Ishikawa (cell line): ENCODE measurements around the gene BSG.

Experiments
- CREB1 ChIP-seq: IDR thresholded peaks from 2 replicates; pipeline ENCODE4 v1.6.1; 2012; ENCODE audit warnings: low read depth
- EGR1 ChIP-seq: IDR thresholded peaks from 2 replicates; pipeline ENCODE4 v1.6.1; 2012
- EP300 ChIP-seq: IDR thresholded peaks from 2 replicates; pipeline ENCODE4 v1.6.1; 2012; ENCODE audit warnings: borderline replicate concordance
- NFIC ChIP-seq: IDR thresholded peaks from 2 replicates; pipeline ENCODE4 v1.6.1; 2012
- RAD21 ChIP-seq: IDR thresholded peaks from 2 replicates; pipeline ENCODE4 v1.6.1; 2012; ENCODE audit warnings: low read depth
- TAF1 ChIP-seq: IDR thresholded peaks from 2 replicates; pipeline ENCODE4 v1.6.1; 2012; ENCODE audit warnings: low read depth, mild to moderate bottlenecking
- TCF12 ChIP-seq: IDR thresholded peaks from 2 replicates; pipeline ENCODE4 v1.6.1; 2012; ENCODE audit warnings: low read depth
- TEAD4 ChIP-seq: IDR thresholded peaks from 2 replicates; pipeline ENCODE4 v1.6.1; 2012
- TF ChIP-seq, protein P1 (sequence below): IDR thresholded peaks from 2 replicates; pipeline ENCODE4 v1.6.1; 2012; ENCODE audit warnings: low read depth, mild to moderate bottlenecking
- TF ChIP-seq, protein P2 (sequence below): IDR thresholded peaks from 2 replicates; pipeline ENCODE4 v1.6.1; 2012

DNA sequence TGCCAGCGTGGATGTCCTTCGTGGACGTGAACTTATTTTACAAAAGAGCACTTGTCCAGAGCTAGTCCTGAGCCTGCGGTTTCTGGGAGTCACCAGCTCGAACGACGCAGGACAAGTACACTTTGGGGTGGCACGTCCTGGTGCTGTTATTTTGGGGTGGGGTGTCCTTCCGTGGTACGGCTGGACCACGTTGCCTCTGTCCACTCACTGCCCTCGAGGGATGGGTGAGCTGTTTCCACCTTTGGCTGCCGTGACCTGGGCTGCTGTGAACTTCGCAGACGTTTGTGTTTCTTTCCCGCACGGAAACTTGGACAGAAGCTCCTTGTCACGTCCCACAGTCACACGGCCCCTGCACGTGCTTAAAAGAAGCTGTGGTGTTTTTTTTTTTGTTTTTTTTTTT, 17.6 kb upstream of the BSG start:
- TF ChIP-seq TEAD4: no peak
- no peak for TF ChIP-seq EGR1
- no peak for TF ChIP-seq CREB1
- TF ChIP-seq, protein P1, sequence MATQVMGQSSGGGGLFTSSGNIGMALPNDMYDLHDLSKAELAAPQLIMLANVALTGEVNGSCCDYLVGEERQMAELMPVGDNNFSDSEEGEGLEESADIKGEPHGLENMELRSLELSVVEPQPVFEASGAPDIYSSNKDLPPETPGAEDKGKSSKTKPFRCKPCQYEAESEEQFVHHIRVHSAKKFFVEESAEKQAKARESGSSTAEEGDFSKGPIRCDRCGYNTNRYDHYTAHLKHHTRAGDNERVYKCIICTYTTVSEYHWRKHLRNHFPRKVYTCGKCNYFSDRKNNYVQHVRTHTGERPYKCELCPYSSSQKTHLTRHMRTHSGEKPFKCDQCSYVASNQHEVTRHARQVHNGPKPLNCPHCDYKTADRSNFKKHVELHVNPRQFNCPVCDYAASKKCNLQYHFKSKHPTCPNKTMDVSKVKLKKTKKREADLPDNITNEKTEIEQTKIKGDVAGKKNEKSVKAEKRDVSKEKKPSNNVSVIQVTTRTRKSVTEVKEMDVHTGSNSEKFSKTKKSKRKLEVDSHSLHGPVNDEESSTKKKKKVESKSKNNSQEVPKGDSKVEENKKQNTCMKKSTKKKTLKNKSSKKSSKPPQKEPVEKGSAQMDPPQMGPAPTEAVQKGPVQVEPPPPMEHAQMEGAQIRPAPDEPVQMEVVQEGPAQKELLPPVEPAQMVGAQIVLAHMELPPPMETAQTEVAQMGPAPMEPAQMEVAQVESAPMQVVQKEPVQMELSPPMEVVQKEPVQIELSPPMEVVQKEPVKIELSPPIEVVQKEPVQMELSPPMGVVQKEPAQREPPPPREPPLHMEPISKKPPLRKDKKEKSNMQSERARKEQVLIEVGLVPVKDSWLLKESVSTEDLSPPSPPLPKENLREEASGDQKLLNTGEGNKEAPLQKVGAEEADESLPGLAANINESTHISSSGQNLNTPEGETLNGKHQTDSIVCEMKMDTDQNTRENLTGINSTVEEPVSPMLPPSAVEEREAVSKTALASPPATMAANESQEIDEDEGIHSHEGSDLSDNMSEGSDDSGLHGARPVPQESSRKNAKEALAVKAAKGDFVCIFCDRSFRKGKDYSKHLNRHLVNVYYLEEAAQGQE: no peak
- TF ChIP-seq RAD21: no peak
- TF ChIP-seq, protein P2, sequence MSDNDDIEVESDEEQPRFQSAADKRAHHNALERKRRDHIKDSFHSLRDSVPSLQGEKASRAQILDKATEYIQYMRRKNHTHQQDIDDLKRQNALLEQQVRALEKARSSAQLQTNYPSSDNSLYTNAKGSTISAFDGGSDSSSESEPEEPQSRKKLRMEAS: no peak
- TF ChIP-seq NFIC: no peak
- TF ChIP-seq EP300: no peak
- TF ChIP-seq TCF12: no peak
- TF ChIP-seq TAF1: no peak
